Mammary epithelial cell (primary cell): ENCODE data around the gene GTSF1L.

Source experiments
- CTCF ChIP-seq, 2 donors: IDR thresholded peaks in 1 of 2; conservative IDR thresholded peaks in 1 of 2; 2 replicates each; pipeline ENCODE4 v1.5.1; 2011 to 2012; ENCODE audit warnings: inconsistent platforms in 2 of 2, low read length in 2 of 2, mild to moderate bottlenecking in 2 of 2, control low read depth in 1 of 2, low read depth in 1 of 2; ENCODE audit not compliant: insufficient read depth in 1 of 2; ENCODE audit errors: extremely low read depth in 1 of 2
- EZH2 ChIP-seq: IDR thresholded peaks from 2 replicates; pipeline ENCODE4 v1.6.1; 2012; ENCODE audit warnings: low read length, inconsistent platforms, borderline replicate concordance

GRCh38 chr20:43728686-43729255 is 2.0 kb upstream of the GTSF1L start:
- no peak for TF ChIP-seq CTCF (conservative IDR thresholded peaks at IDR 0.05 in 1 of 2, IDR thresholded peaks at IDR 0.05 in 1 of 2; ENCODE audit: extremely low read depth in 1 of 2, insufficient read depth in 1 of 2, low read depth in 1 of 2, low read length in 2 of 2)
- no peak for TF ChIP-seq EZH2
